H1 (cell line): ENCODE results near the gene TCERG1L. TPM values are rescaled to one million over a fixed set of nuclear protein-coding genes. Genes with fewer than 3 reads are reported as not detected.

Experiments used
- ZNF274 ChIP-seq: IDR thresholded peaks from 2 replicates; pipeline ENCODE4 v1.7.0; 2012; ENCODE audit warnings: low read length, borderline replicate concordance; ENCODE audit errors: extremely low read depth
- polyA plus RNA-seq, 7 experiments: library from polyadenylated mRNA; depleted of rRNA in 3 of 7; stranded (reverse) in 5 of 7; unstranded in 2 of 7; fragments of >200 nt in 5 of 7; fragments of 200-250 nt in 2 of 7; gene quantifications; 1 replicate in 5 of 7; 2 replicates in 1 of 7; 4 replicates in 1 of 7; pipeline versions ENCODE4 v1.2.1 to v1.2.3, GENCODE V29; 2011 to 2013; ENCODE audit warnings: missing spikeins in 2 of 7, mixed read lengths in 2 of 7
- total RNA-seq: library from RNA; stranded (reverse); fragmentation: NEBNext Ultra II Directional; extraction: Animal tissue kit (Norgen Biotek cat#: 25700); gene quantifications from 2 replicates; pipeline ENCODE4 v1.2.1, GENCODE V29; 2021

Gene TCERG1L
- total and polyA plus RNA-seq, 2 of the 8 experiments (the other 6 are each of a cell fraction or from before 2014, with no cell fraction given), result 3.9 to 6.9 TPM

DNA sequence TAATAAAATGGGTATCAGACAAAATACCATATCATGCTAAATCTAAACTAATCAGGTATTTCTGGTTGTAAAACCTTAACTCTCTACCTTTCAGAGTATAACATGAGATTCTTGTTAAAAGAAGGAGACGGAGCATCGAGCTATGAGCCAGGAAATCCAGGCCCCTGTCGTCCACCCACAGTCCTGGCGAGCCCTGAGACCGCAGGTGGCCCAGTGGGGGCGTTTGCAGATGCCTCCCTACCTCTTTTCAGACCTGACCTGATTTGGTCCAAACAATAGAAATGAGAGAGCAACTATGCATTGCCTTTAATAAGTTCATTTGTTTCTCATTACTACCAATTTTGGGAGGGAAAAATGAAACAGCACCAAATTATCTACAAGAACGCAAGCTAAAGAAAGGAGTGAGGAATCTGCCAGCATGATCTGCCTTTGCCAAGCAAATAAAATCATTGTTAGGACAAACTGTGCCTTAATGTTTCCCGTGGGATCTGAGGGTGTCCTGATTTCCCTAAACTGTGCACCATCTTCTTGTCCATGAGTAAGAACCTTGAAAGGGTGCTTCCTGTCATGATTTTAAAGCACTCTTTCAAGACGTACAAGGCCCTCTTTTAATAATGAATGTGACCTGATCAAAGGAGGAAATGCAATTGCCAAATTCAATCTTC lies 166.7 kb downstream of the TCERG1L start (continued):
- TF ChIP-seq ZNF274, result no peak
